Trophoblast cell (in vitro differentiated cells and primary cell): ENCODE measurements around the gene HPGDS.
"Not testable (repeated sequence)": the region's sequence is repeated elsewhere in the genome, so short reads cannot be mapped to it uniquely, and the experiment has no call there.

Experiments used
- DNase-seq, 2 donors: peaks; one replicate each; pipeline ENCODE4 v3.0.0-alpha.2; 2016
- H2AFZ ChIP-seq: 2 replicates; pipeline ENCODE4 v1.6.1; 2013; ENCODE audit warnings: low read length, moderate library complexity, mild to moderate bottlenecking; ENCODE audit not compliant: insufficient read depth, poor library complexity
- H2AK5ac ChIP-seq: 2 replicates; pipeline ENCODE4 v1.6.1; 2013; ENCODE audit warnings: mild to moderate bottlenecking, low read length
- H2BK120ac ChIP-seq: 2 replicates; pipeline ENCODE4 v1.6.1; 2013; ENCODE audit warnings: low read length, mild to moderate bottlenecking, moderate library complexity; ENCODE audit not compliant: insufficient read depth, poor library complexity
- H2BK12ac ChIP-seq: 2 replicates; pipeline ENCODE4 v1.6.1; 2013; ENCODE audit warnings: mild to moderate bottlenecking, low read length, moderate library complexity
- H2BK5ac ChIP-seq: 2 replicates; pipeline ENCODE4 v1.6.1; 2013; ENCODE audit warnings: low read length, low read depth, moderate library complexity, mild to moderate bottlenecking; ENCODE audit not compliant: poor library complexity
- H3K14ac ChIP-seq: 2 replicates; pipeline ENCODE4 v1.6.1; 2013; ENCODE audit warnings: mild to moderate bottlenecking, low read length
- H3K18ac ChIP-seq: 2 replicates; pipeline ENCODE4 v1.6.1; 2013; ENCODE audit warnings: mild to moderate bottlenecking, low read length
- H3K23ac ChIP-seq: 2 replicates; pipeline ENCODE4 v1.6.1; 2013; ENCODE audit warnings: low read length
- H3K27ac ChIP-seq: 2 replicates; pipeline ENCODE4 v1.5.1; 2013; ENCODE audit warnings: low read depth, mild to moderate bottlenecking, inconsistent platforms, low read length, moderate library complexity
- H3K27me3 ChIP-seq: 2 replicates; pipeline ENCODE4 v1.6.1; 2013; ENCODE audit warnings: inconsistent platforms, mild to moderate bottlenecking, low read length, moderate library complexity; ENCODE audit not compliant: insufficient read depth
- H3K36me3 ChIP-seq, 2 experiments: 1 replicate in 1 of 2; 2 replicates in 1 of 2; pipeline ENCODE4 v1.6.1; 2013; ENCODE audit warnings: low read length in 2 of 2, mild to moderate bottlenecking in 2 of 2, moderate library complexity in 1 of 2; ENCODE audit not compliant: insufficient read depth in 2 of 2, control insufficient read depth in 1 of 2
- H3K4ac ChIP-seq: 2 replicates; pipeline ENCODE4 v1.6.1; 2013; ENCODE audit warnings: low read depth, mild to moderate bottlenecking, low read length, moderate library complexity
- H3K4me1 ChIP-seq, 2 experiments: 1 replicate in 1 of 2; 2 replicates in 1 of 2; pipeline ENCODE4 v1.6.1; 2013; ENCODE audit warnings: low read length in 2 of 2, mild to moderate bottlenecking in 2 of 2, moderate library complexity in 1 of 2; ENCODE audit not compliant: insufficient read depth in 2 of 2, control insufficient read depth in 1 of 2
- H3K4me2 ChIP-seq: 2 replicates; pipeline ENCODE4 v1.6.1; 2013; ENCODE audit warnings: inconsistent platforms, mild to moderate bottlenecking, low read length, moderate library complexity
- H3K4me3 ChIP-seq: 2 replicates; pipeline ENCODE4 v1.5.1; 2013; ENCODE audit warnings: mild to moderate bottlenecking, low read depth, low read length, inconsistent platforms
- H3K79me1 ChIP-seq: one replicate; pipeline ENCODE4 v1.6.1; 2013; ENCODE audit warnings: low read length
- H3K79me2 ChIP-seq: 2 replicates; pipeline ENCODE4 v1.6.1; 2013; ENCODE audit warnings: low read length, mild to moderate bottlenecking; ENCODE audit not compliant: control insufficient read depth, insufficient read depth, poor library complexity
- H3K9ac ChIP-seq: 2 replicates; pipeline ENCODE4 v1.6.1; 2013; ENCODE audit warnings: mild to moderate bottlenecking, low read length
- H3K9me3 ChIP-seq: 2 replicates; pipeline ENCODE4 v1.6.1; 2013; ENCODE audit warnings: low read depth, mild to moderate bottlenecking, control low read depth, inconsistent platforms, low read length; ENCODE audit not compliant: insufficient read depth
- H4K12ac ChIP-seq: 2 replicates; pipeline ENCODE4 v1.6.1; 2013; ENCODE audit warnings: low read depth, mild to moderate bottlenecking, low read length, moderate library complexity
- H4K8ac ChIP-seq: 2 replicates; pipeline ENCODE4 v1.6.1; 2013; ENCODE audit warnings: low read depth, mild to moderate bottlenecking, low read length, moderate library complexity
- H4K91ac ChIP-seq: one replicate; pipeline ENCODE4 v1.6.1; 2013; ENCODE audit warnings: low read depth, mild to moderate bottlenecking, low read length, moderate library complexity
- WGBS: extraction: QIAGEN DNeasy Blood & Tissue Kit; methylation state at CpG from one replicate; pipeline ENCODE4 v1.1.7; 2013; ENCODE audit warnings: missing lambda C conversion rate; ENCODE audit not compliant: insufficient read length, insufficient coverage; ENCODE audit errors: extremely low coverage; 5-methylcytosine and 5-hydroxymethylcytosine counted together

Gene HPGDS

GRCh38 chr4:94295473-94295872 is 47.2 kb downstream of the HPGDS start:
- H2BK12ac ChIP-seq, H3K9ac ChIP-seq, H3K14ac ChIP-seq, H3K4me3 ChIP-seq, H2BK5ac ChIP-seq, DNase-seq, H3K9me3 ChIP-seq, H2BK120ac ChIP-seq, H3K23ac ChIP-seq, H4K91ac ChIP-seq, H3K79me1 ChIP-seq, H3K4ac ChIP-seq, H4K12ac ChIP-seq, H2AK5ac ChIP-seq, H2AFZ ChIP-seq, H3K79me2 ChIP-seq, H3K4me2 ChIP-seq, H3K18ac ChIP-seq, H3K27me3 ChIP-seq, H3K36me3 ChIP-seq, H4K8ac ChIP-seq, H3K27ac ChIP-seq, H3K4me1 ChIP-seq: not testable (repeated sequence)
- no CpG with 5 or more reads among the region's 6 CpGs for WGBS

DNA sequence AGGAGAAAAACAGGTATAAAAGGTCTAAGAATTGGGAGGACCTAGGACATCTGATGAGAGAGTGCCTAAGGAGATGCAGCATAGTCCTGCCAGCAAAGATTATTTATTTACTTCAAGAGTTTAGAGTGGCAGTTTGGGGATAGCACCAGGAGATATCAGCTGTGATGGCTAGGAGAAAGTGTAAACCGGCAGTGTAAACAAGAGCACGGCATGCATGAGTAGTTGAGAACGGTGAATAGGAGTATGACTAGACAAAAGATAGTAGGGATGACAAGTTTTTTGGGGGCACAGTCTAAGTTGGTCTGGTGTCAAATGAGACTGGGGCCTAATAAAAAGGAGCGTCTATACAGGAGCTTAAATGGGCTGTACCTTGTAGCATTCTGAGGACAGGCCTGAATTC is 48.7 kb downstream of the HPGDS start:
- H4K91ac ChIP-seq, H3K27ac ChIP-seq, H3K79me2 ChIP-seq, H3K4me1 ChIP-seq, H3K9ac ChIP-seq, H4K8ac ChIP-seq, H3K9me3 ChIP-seq, H3K23ac ChIP-seq, H3K36me3 ChIP-seq, H3K79me1 ChIP-seq, H2BK5ac ChIP-seq, H2AK5ac ChIP-seq, H3K4me2 ChIP-seq, H3K27me3 ChIP-seq, H2BK12ac ChIP-seq, H3K4me3 ChIP-seq, DNase-seq, H4K12ac ChIP-seq, H3K4ac ChIP-seq, H2BK120ac ChIP-seq, H3K14ac ChIP-seq, H2AFZ ChIP-seq, H3K18ac ChIP-seq: not testable (repeated sequence)
- WGBS, result no CpG with 5 or more reads among the region's 4 CpGs

- WGBS, result no CpG with 5 or more reads among the region's 2 CpGs
Measured at GRCh38 chr4:94290245-94290644, 52.4 kb downstream of the HPGDS start.

GRCh38 chr4:94285666-94286065 is 57.0 kb downstream of the HPGDS start:
- H3K79me1 ChIP-seq, result no peaks in the 10 kb centered on the region
- WGBS, result no CpG with 5 or more reads among the region's 4 CpGs
- no peak overlapping the region for H3K4ac ChIP-seq
- no peak overlapping the region for H2BK120ac ChIP-seq
- no peak overlapping the region for H3K9ac ChIP-seq
- no peak overlapping the region for H4K91ac ChIP-seq
- no peak overlapping the region for H3K4me2 ChIP-seq
- DNase-seq, result no peak
- H2AFZ ChIP-seq, result no peak overlapping the region
- no peak overlapping the region for H2AK5ac ChIP-seq
- peaks cover 16% of the 10 kb centered on the region in 2 experiments for H3K36me3 ChIP-seq
- H2BK12ac ChIP-seq, result no peak overlapping the region
- no peak overlapping the region for H3K14ac ChIP-seq
- H3K4me1 ChIP-seq, result no peaks in the 10 kb centered on the region
- no peak overlapping the region for H2BK5ac ChIP-seq
- H3K18ac ChIP-seq, result no peak overlapping the region
- H3K27me3 ChIP-seq, result no peaks in the 10 kb centered on the region
- H4K8ac ChIP-seq, result no peak overlapping the region
- no peak overlapping the region for H3K4me3 ChIP-seq
- no peaks in the 10 kb centered on the region for H3K79me2 ChIP-seq
- H3K23ac ChIP-seq, result no peak overlapping the region
- no peak overlapping the region for H3K27ac ChIP-seq
- H4K12ac ChIP-seq, result no peak overlapping the region
- no peaks in the 10 kb centered on the region for H3K9me3 ChIP-seq

More at GRCh38 chr4:94290245-94290644, 52.4 kb downstream of the HPGDS start:
- Histone ChIP-seq H2BK5ac (no peak overlapping the region), H2AFZ (no peak overlapping the region), H3K4me2 (no peak overlapping the region), H3K9me3 (no peaks in the 10 kb centered on the region), H3K23ac (no peak overlapping the region), H2AK5ac (no peak overlapping the region), H4K91ac (no peak overlapping the region), H3K4me3 (no peak overlapping the region), H3K79me1 (no peaks in the 10 kb centered on the region), H3K4ac (no peak overlapping the region), H3K9ac (no peak overlapping the region), H3K27me3 (no peaks in the 10 kb centered on the region), H3K18ac (no peak overlapping the region), H3K14ac (no peak overlapping the region), H3K27ac (no peak overlapping the region), H3K79me2 (no peaks in the 10 kb centered on the region), H4K8ac (no peak overlapping the region), H2BK120ac (no peak overlapping the region), H3K4me1 (no peaks in the 10 kb centered on the region), H4K12ac (no peak overlapping the region), H3K36me3 (peaks cover 5% of the 10 kb centered on the region in 2 experiments), H2BK12ac (no peak overlapping the region)
- DNase-seq, result no peak
